NCI-H1694 (cell line): ENCODE results near the gene LMF1.
"Not testable (repeated sequence)": the region's sequence is repeated elsewhere in the genome, so short reads cannot be mapped to it uniquely, and the experiment has no call there.

ENCODE experiments used
- DNase-seq: peaks from one replicate; lab custom pipeline; 2025; lab: John Stamatoyannopoulos, UW

LMF1 gene

DNA sequence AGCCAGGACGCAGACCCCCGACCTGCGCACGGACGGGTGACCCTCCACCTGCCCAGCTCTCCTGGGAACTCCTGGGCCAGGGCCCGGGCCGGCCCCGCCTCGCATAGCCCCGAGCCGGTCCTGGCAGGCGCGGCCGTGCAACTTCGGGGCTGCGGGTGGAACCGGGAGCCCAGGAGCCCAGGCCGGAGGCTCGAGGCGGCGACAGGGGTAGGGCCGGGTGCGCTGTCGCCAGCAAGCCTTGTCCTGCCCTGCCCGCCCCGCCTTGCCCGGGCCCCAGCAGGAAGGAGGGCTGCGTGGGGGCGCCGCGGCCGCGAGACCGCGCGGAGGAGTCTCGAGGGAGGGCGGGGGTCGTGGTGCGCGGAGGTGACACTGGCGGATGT lies 408 bp downstream of the LMF1 start:
- no peak for DNase-seq

GRCh38 chr16:969508-970385 lies 1.0 kb downstream of the LMF1 start:
- no peak for DNase-seq

- no peak for DNase-seq
Observed at GRCh38 chr16:968620-969019, 2.2 kb downstream of the LMF1 start.

- DNase-seq = no peak
Observed at GRCh38 chr16:967546-968295, 3.1 kb downstream of the LMF1 start.

DNA sequence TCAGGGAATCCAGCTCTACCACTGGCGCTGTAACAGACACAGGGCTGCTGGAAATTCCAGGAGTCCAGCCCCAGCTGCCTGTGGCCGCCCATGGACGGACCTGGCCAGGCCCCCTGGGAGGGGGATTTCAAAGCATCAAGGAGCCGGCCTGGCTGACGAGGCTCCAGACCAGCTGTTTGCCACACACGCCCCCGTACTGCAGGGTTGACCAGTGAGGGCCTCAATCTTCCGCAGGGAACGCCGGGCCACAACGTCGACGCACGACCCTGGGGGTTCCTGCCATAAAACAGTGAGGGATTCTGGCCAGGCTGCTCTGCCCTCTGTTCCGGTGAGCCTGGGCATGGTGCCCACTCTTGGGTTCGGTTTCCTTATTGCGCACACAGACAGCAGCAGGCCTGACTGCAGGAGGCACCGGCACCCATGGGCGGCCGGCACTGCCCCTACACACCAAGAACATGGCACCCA lies 3.7 kb downstream of the LMF1 start:
- no peak for DNase-seq

- DNase-seq = no peak
Observed at GRCh38 chr16:966505-966904, 4.3 kb downstream of the LMF1 start.

DNA sequence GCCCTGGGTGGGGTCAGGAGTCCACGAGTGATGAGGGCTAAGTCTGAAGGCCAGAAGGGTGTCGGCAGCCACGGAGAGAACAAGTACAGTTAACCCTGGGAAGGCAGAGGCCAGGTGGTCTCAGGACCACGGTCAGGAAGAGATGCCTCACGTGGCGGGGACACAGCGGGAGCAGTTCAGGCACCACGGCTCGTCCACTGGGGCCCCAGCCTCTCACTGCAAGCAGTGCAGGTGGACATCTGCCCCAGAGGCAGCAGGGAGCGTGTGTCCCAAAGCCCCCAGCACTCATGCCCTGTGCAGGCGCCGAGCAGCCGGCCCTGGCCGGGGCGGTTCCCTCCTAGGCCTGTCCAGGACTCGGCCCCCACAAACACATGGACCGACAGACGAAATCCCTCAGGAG lies 4.7 kb downstream of the LMF1 start:
- no peak for DNase-seq

DNA sequence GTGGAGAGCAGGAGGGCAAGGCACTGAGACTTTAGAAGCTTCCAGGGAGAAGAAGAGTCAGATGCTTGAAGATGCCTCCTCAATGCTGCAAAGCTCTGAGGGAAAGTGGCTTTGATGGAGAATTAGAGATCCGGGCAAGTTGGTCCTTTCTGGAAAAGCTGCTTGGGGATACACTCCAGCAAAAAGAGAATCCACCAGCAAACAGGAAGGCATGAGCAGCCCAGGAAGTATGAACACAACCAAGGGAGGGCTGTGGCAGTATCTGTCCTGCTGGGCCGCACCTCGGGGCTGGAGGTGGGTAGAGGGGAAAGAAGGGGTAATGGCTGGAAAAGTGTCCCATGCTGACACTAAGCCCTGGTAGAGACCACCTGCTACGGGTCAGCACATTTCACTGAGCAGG lies 5.3 kb downstream of the LMF1 start:
- no peak for DNase-seq

DNA sequence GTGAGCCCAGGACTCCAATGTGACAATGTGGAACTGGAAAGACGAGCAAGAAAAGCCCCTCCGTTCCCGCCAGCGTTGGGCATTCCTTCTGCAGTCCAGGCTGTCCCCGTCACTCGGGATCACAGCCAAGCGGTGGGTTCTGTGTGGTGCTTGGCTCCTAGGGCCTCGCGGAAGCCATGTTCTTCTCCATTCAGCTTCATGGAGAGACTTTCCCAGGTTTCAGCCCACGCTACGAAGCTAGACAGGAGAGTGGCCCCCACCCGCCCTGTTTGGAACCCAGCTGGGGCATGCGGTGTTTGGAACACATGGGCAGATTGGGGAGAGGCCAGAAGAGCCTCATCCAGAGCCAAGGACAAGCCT lies 5.8 kb downstream of the LMF1 start:
- no peak for DNase-seq

DNA sequence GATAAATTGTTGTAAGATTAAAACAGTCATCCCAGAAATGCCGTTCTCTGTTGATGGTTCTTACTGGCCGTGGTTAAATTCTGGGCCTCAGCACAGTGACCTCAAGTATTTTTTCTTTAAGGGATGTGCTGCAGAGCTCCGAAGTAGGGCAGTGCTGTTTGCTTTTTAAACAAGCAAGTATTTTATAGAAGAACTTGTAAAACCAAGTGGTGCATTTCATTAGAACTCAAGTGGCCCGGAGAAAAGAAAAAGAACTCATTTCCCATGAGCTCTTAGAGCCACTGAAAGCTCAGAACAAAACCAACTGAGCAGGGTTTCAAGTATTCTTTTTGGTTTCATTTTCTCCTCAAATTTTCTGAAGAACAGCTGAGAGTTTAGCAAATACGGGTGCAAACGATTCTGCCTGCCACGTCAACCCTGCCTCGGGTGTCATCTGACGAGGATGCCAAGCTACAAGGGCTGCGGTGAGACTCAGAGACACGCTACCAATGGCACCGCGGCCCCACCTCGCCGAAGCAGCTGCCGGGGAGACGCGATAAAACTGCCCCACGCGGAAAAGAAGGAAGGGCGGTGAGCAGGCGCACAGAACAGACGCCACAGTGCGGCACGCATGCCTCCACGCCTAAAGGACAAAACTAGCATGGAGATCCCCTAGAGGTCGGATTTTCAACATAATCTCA lies 6.3 kb downstream of the LMF1 start:
- no peak for DNase-seq

DNA sequence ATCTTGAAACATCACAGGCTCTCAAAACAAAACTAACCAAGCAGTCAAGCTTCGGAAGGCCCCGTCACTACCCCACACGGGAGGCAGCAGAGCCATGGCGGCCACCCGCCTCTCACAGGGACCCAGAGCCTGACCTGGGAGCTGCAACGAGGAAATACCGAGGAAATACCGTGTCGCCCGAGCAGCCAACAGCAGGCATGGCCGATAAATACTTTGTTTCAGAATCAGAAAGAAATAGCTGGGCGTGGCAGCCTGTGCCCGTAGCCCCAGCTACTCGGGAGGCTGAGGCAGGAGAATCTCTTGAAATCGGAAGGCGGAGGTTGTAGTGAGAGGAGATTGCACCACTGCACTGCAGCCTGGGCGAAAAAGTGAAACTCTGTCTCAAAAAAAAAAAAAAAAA lies 6.9 kb downstream of the LMF1 start:
- no peak for DNase-seq

GRCh38 chr16:962901-963814 lies 7.6 kb downstream of the LMF1 start:
- DNase-seq = no peak

GRCh38 chr16:962366-962765 lies 8.4 kb downstream of the LMF1 start:
- no peak for DNase-seq

DNA sequence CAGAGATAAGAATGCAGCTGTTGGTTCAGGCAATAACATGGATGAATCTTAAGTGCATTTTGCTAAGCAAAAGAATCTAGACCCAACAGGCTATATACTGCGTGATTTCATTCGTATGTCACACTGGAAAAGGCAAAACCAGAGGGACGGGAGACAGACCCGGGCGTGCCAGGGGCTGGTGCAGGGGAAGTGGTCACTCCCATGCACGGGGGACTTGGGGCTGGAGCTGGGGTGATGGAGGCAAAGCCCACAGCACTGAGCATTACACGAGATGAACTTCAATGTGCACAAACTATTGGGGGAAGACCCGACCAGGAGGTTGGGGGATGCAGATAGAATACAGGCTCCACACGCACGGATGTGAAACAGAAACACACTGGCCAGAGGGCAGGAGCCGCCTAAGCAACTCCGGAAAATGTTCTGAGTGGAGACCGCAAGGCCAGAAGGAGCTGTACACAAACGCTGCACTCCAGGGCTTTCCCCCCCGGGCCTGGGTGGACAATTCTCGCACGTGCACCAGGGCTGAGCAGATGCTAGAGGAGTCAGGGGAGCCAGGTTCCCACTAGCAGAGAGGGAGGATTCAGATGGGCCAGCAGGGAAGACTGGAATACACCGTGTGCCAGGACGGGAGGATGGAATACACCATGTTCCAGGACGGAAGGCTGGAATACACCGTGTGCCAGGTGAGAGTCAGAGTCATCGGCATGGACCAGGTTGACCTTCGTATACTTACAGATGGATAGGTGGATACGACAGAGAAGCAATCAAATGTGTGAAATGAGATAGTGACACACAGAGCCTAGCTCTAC lies 11.3 kb downstream of the LMF1 start:
- no peak for DNase-seq

GRCh38 chr16:955766-956165 lies 15.0 kb downstream of the LMF1 start:
- DNase-seq = not testable (repeated sequence)

GRCh38 chr16:953818-954217 lies 17.0 kb downstream of the LMF1 start:
- not testable (repeated sequence) for DNase-seq

GRCh38 chr16:952321-952720 lies 18.5 kb downstream of the LMF1 start:
- DNase-seq = no peak

- DNase-seq = no peak
Observed at GRCh38 chr16:951660-952301, 19.0 kb downstream of the LMF1 start.

- not testable (repeated sequence) for DNase-seq
Observed at GRCh38 chr16:950733-951573, 19.8 kb downstream of the LMF1 start.
